ENCODE measurements around the gene SLC29A3.

DNA sequence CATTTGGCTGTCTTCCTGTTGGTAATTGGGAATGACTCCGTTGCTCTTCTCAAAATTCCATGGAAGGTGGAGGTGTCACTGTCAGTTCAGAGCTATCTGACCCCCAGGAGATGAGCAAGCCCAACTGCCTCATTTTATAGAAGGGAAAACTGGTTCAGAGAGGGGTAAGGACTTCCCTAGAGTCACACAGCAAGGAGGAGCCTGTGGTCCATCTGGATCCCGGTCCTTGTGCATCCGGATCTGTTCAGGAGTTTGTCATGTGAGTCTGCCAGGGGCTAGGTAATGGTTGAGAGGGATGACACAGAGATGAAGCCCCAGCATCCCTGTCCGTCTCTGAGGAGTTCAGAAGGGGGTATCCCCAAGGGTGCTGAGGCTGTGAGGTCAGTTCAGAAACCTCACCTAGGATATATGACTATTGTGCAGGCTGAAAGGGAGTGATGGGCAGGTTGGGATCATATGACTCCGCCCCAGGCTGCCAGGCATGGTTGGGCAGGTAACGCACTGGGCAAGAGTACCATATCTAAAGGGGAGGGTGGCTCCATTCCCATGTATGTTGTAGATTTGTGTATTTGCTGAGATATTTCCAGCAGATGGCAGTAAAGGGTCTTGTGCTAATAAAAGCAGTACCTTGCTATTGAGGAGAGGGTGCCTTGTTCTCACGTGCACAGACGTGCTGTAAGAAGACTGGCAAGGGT, 16.0 kb upstream of the SLC29A3 start:
- TF ChIP-seq POLR2A (IDR thresholded peaks at IDR 0.05) (no peak), POLR2AphosphoS5 (IDR thresholded peaks at IDR 0.05) (no peak)
- TF ChIP-seq, protein P1, sequence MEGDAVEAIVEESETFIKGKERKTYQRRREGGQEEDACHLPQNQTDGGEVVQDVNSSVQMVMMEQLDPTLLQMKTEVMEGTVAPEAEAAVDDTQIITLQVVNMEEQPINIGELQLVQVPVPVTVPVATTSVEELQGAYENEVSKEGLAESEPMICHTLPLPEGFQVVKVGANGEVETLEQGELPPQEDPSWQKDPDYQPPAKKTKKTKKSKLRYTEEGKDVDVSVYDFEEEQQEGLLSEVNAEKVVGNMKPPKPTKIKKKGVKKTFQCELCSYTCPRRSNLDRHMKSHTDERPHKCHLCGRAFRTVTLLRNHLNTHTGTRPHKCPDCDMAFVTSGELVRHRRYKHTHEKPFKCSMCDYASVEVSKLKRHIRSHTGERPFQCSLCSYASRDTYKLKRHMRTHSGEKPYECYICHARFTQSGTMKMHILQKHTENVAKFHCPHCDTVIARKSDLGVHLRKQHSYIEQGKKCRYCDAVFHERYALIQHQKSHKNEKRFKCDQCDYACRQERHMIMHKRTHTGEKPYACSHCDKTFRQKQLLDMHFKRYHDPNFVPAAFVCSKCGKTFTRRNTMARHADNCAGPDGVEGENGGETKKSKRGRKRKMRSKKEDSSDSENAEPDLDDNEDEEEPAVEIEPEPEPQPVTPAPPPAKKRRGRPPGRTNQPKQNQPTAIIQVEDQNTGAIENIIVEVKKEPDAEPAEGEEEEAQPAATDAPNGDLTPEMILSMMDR (IDR thresholded peaks at IDR 0.05): peak in 3 of 4 experiments; percentile 20 to 45 (median 26)
